Measurements from ENCODE around the gene OR11H1. TPM values are rescaled to one million over a fixed set of nuclear protein-coding genes. Genes with fewer than 3 reads are reported as not detected.
"Not testable (repeated sequence)": the region's sequence is repeated elsewhere in the genome, so short reads cannot be mapped to it uniquely, and the experiment has no call there.

OR11H1 gene
- polyA plus RNA-seq (ENCODE audit: insufficient read length in 4 of 4): not detected

GRCh38 chr22:15527892-15528291, at the start of gene OR11H1:
OR11H1 (plus strand) TSS chr22:15528192; CDS start chr22:15528192, 0 bp downstream.
- not testable (repeated sequence) for DNase-seq (ENCODE audit: low read depth in 4 of 4, low spot score in 3 of 4)

GRCh38 chr22:15509967-15510366, 18.0 kb upstream of the OR11H1 start:
- not testable (repeated sequence) for DNase-seq (ENCODE audit: low read depth in 4 of 4, low spot score in 3 of 4)

- not testable (repeated sequence) for DNase-seq (ENCODE audit: low read depth in 4 of 4, low spot score in 3 of 4)
Measured at GRCh38 chr22:15515896-15516295, 12.1 kb upstream of the OR11H1 start.

- not testable (repeated sequence) for DNase-seq (ENCODE audit: low read depth in 4 of 4, low spot score in 3 of 4)
Measured at GRCh38 chr22:15553767-15554166, 25.8 kb downstream of the OR11H1 start.

GRCh38 chr22:15563461-15563860, 35.5 kb downstream of the OR11H1 start:
- not testable (repeated sequence) for DNase-seq (ENCODE audit: low read depth in 4 of 4, low spot score in 3 of 4)

- not testable (repeated sequence) for DNase-seq (ENCODE audit: low read depth in 4 of 4, low spot score in 3 of 4)
Measured at GRCh38 chr22:15565063-15565462, 37.1 kb downstream of the OR11H1 start.

Other genes starting within 250 kb of the OR11H1 start
- gene POTEH, start 161.8 kb downstream of the OR11H1 start, polyA plus RNA-seq (ENCODE audit: insufficient read length in 4 of 4): not detected

Data from left renal pelvis (tissue), 4 donors.